DMS79 (cell line): ENCODE results near the gene ASIC3.
"Not testable (repeated sequence)": the region's sequence is repeated elsewhere in the genome, so short reads cannot be mapped to it uniquely, and the experiment has no call there.

Source experiments
- DNase-seq: peaks from one replicate; lab custom pipeline; 2025; lab: John Stamatoyannopoulos, UW

ASIC3 gene

GRCh38 chr7:151032936-151033863 is 15.1 kb upstream of the ASIC3 start:
- DNase-seq = no peak

- no peak for DNase-seq
Measured at GRCh38 chr7:151033864-151034249, 14.5 kb upstream of the ASIC3 start.

- no peak for DNase-seq
Measured at GRCh38 chr7:151034312-151035025, 13.9 kb upstream of the ASIC3 start.

DNA sequence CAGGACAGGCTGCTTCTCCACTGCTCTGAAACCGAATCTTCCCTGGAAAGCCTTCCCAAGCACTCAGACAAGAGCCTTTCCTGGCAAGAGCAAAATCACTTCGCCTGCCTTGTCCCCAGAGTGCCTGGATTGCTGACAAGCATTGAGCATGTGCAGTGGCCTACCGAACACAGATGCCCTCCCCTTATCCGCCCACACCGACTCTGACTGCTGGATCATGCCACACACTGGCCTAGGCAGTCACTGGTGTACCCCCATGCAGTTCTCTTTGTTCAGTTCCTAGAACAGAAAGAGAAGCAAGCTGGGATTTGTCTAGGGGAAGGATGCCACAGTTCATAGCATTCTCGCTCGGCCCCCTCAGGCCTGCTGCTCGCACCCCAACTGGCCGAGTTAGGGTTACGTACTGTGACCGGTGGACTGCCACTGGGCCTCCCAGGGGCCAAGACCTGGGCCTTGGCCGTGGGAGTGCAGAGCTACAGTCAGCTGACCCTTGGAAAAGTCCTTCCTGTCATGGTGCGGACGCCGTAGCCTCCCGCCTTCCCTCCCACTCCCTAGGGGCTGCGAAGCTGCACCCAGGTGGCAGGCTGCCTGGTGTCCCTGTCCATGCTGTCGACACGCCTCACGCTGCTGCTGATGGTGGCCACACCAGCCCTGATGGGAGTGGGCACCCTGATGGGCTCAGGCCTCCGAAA is 13.2 kb upstream of the ASIC3 start:
- no peak for DNase-seq

DNA sequence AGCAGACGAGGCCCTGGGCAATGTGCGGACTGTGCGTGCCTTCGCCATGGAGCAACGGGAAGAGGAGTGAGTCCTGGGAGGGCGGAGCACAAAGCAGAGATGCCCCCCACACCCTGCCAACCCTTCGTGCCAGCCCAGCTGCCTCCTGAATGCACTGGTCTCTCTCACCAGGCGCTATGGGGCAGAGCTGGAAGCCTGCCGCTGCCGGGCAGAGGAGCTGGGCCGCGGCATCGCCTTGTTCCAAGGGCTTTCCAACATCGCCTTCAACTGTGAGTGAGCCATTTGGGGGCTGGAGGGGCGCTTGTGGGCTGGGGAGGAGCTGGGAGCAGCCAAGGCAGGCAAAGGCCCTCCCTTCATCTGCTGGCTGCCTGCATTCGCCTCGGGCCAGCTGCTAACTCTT is 12.4 kb upstream of the ASIC3 start:
- no peak for DNase-seq

GRCh38 chr7:151038951-151039849 is 9.1 kb upstream of the ASIC3 start:
- DNase-seq = no peak

DNA sequence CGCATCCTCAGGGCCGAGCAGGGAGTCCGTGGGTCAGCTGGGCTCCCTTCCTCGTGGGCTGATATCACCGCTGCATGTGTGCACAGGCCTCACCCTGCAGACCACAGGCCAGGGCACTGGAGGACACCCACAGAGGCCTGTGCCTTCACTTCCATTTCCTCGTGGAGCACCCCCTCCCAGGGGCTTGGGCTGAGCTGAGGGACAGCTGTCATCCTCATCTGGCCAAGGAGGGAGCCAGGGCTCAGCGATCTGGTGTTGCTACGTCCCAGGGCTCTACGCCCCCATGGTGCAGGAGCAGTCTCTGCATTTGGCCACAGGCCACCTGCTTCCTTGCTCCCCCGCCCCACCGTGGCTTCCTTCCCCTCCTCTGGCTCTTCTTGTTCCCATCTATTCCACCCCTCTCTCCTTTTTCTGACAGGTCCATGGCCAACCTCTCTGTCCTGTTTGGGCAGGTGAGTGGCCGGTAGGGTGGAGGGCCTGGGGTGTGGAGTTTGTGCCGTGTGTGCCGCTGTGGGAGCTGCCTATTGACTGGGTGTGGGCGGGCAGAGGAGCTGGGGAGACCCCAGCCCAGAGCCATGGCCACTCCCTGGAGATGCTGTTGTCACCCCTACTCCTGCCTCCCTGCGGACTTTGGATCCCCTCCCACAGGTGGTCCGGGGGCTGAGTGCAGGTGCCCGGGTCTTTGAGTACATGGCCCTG is 8.3 kb upstream of the ASIC3 start:
- no peak for DNase-seq

DNA sequence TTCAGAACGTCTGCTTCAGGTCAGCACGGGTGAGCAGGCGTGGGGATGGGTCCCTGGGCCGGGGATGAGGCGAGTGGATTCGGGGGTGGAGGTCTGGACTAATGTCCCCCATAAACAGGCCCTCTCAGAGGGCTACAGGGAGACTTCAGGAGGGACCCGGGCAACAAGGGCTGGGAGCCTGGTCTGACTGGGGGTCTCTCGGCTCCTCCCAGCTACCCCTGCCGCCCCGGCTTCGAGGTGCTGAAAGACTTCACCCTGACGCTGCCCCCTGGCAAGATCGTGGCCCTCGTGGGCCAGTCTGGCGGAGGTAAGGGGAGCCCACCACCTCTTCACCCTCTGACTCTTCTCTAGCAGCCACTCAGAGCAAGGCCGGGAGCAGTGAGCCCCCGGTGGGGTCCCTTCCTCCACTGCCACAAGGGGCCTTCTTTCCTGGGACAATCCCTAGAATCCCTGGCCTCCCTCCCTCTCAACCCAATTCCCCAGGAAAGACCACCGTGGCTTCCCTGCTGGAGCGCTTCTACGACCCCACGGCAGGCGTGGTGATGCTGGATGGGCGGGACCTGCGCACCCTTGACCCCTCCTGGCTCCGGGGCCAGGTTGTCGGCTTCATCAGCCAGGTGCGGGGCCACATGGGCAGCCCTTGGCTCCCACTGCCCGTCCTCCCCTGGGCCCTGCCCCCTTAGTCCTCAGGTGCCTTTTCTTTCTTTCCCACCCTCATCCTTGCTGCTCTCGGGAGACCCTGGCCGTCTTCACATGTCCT is 7.5 kb upstream of the ASIC3 start:
- DNase-seq = no peak

DNA sequence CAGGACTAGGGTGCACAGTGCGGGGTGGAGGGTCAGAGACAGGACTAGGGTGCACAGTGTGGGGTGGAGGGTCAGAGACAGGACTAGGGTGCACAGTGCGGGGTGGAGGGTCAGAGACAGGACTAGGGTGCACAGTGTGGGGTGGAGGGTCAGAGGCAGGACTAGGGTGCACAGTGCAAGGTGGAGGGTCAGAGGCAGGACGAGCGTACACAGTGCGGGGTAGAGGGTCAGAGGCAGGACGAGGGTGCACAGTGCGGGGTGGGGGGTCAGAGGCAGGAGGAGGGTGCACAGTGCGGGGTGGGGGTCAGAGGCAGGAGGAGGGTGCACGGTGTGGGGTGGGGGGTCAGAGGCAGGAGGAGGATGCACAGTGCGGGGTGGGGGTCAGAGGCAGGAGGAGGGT is 4.9 kb upstream of the ASIC3 start:
- DNase-seq = not testable (repeated sequence)

DNA sequence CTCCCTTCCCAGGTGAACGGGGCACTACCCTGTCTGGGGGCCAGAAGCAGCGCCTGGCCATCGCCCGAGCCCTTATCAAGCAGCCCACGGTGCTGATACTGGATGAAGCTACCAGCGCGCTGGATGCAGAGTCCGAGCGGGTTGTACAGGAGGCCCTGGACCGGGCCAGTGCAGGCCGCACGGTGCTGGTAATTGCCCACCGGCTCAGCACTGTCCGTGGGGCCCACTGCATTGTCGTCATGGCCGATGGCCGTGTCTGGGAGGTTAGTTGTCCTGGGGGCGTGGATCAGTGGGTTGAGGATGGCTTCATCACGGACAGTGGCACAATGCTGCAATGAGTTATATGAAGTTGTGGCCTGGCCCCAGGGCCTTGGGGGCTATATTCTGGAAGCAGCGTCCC is 4.4 kb upstream of the ASIC3 start:
- no peak for DNase-seq

DNA sequence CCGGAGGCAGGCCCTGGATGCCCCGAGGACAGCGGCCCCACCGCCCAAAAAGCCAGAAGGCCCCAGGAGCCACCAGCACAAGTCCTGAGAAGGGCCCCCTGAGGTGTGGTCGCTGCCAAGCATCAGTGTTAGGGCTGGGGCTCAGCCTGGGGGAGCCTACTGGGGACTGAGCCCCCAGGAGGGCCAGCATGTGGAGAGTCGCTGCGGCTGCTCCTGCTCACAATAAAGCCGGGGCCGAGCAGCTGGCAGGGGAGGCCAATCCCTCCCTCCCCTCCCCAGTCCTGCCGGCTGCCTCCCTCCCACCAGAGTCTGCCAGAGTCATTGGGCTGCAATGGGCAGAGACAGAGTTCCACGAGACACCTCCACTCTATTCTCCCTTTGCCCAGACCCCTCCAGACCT is 3.1 kb upstream of the ASIC3 start:
- no peak for DNase-seq

DNA sequence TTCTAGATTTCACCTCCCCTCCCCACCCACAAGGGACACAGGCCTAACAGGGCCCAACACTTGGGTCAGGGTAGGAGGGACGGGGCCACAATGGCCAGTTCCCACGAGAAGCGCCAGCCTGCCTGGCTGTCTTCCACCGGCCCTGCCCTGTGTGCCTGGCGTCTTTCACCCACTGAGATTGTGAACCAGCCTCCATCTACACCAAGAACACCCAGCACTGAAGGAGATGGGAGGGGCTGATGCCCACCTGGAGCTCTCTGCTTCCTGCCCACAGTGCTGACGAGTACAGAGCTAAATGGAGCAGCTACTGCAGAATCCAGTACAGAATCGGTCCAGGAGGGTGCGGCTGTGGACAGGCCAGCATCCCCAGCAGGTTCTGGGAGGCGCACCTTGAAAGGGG is 2.4 kb upstream of the ASIC3 start:
- no peak for DNase-seq

- peak; percentile 33 for DNase-seq
Measured at GRCh38 chr7:151046603-151047573, 1.4 kb upstream of the ASIC3 start.

DNA sequence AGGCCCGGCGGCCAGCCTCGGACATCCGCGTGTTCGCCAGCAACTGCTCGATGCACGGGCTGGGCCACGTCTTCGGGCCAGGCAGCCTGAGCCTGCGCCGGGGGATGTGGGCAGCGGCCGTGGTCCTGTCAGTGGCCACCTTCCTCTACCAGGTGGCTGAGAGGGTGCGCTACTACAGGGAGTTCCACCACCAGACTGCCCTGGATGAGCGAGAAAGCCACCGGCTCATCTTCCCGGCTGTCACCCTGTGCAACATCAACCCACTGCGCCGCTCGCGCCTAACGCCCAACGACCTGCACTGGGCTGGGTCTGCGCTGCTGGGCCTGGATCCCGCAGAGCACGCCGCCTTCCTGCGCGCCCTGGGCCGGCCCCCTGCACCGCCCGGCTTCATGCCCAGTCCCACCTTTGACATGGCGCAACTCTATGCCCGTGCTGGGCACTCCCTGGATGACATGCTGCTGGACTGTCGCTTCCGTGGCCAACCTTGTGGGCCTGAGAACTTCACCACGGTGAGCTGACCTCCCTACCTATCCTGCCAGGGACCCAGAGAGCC is 656 bp downstream of the ASIC3 start:
- DNase-seq = no peak

- no peak for DNase-seq
Measured at GRCh38 chr7:151051108-151051507, 2.8 kb downstream of the ASIC3 start.

DNA sequence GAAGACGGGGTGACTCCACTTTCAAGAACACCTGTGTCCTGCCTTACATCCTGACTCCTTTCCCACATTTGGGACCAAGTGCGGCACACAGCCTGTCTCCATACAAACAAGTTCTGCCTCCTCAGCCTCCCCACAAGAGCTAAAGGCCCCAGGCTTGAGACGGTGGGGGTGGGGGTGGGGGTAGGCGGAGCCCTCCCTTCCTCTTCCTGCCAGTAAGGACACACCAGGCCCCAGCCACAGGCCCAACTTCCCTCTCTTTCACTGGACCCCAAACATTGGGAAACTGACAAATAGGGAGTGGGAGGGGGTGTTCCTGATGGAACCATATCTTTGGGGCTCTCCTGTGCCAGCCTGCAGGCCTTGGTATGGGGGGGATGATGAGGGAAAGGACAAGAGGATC is 4.8 kb downstream of the ASIC3 start:
- no peak for DNase-seq

DNA sequence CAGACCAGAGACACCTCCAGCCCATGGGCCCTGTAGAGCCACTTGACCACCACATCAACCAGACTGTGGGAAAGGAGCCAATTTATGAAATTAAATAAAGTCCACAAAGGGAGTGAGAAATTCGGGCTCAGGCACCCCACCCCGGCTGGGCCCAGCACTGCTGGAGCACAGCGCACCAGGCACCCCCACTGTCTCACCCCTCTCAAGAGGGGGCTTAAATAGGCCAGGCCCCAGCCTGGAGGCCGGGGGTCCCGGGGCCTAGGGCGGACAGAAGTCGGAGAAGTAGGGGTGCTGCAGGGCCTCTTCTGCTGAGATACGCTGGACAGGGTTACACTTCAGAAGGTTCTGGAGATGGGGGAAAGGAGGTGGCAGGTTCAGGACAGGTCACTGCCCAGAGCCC is 5.4 kb downstream of the ASIC3 start:
- no peak for DNase-seq

GRCh38 chr7:151056283-151056665 is 7.9 kb downstream of the ASIC3 start:
- no peak for DNase-seq
